ENCODE measurements around the gene KIAA1191.

The KIAA1191 gene

GRCh38 chr5:176382721-176383120 lies 21.2 kb upstream of the KIAA1191 start:
- TF ChIP-seq CTCF (IDR thresholded peaks at IDR 0.05; ENCODE audit: low read depth, low read length): no peak
- no peak overlapping the region for H3K4me3 ChIP-seq (ENCODE audit: low read depth, low read length)

- TF ChIP-seq CTCF (IDR thresholded peaks at IDR 0.05; ENCODE audit: low read depth, low read length): no peak
- H3K4me3 ChIP-seq (ENCODE audit: low read depth, low read length): no peak overlapping the region
Observed at GRCh38 chr5:176381979-176382378, 20.4 kb upstream of the KIAA1191 start.

- TF ChIP-seq CTCF (IDR thresholded peaks at IDR 0.05; ENCODE audit: low read depth, low read length): no peak
- H3K4me3 ChIP-seq (ENCODE audit: low read depth, low read length): no peak overlapping the region
Observed at GRCh38 chr5:176381423-176381822, 19.9 kb upstream of the KIAA1191 start.

GRCh38 chr5:176379881-176380280 lies 18.3 kb upstream of the KIAA1191 start:
- no peak for TF ChIP-seq CTCF (IDR thresholded peaks at IDR 0.05; ENCODE audit: low read depth, low read length)
- no peak overlapping the region for H3K4me3 ChIP-seq (ENCODE audit: low read depth, low read length)

GRCh38 chr5:176373100-176373818 lies 11.7 kb upstream of the KIAA1191 start:
- H3K4me3 ChIP-seq (ENCODE audit: low read depth, low read length): no peak overlapping the region
- TF ChIP-seq CTCF (IDR thresholded peaks at IDR 0.05; ENCODE audit: low read depth, low read length): no peak

- no peak overlapping the region for H3K4me3 ChIP-seq (ENCODE audit: low read depth, low read length)
- no peak for TF ChIP-seq CTCF (IDR thresholded peaks at IDR 0.05; ENCODE audit: low read depth, low read length)
Observed at GRCh38 chr5:176371621-176372539, 10.3 kb upstream of the KIAA1191 start.
